ENCODE data around the gene SRSF1.

Gene SRSF1

DNA sequence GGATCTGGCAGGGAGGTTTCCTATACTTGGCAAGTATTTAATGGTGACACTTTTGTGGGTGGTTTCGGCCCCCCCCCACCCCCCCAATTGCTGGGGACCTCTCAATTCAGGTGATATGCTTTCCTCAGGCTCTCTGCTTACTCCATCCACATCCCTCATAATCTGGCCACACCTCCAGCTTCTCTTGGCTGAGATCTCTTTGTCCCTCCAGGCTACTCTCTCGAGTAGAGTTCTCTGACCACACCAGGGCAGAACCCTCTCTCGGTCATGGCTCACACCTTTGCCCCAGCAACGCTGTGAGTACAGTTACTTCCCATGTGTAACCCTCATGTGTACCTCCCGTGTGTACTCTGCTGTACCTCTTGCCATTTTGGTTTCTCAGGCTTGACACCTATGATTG, 34.1 kb upstream of the SRSF1 start:
- Histone ChIP-seq H3K4me2 (ENCODE audit: low read length) (no peak overlapping the region), H3K79me2 (ENCODE audit: low read length) (no peaks in the 10 kb centered on the region), H4K20me1 (ENCODE audit: insufficient read depth, low read length) (no peaks in the 10 kb centered on the region), H3K9ac (ENCODE audit: low read length) (no peak overlapping the region), H3K27ac (ENCODE audit: low read length) (no peak overlapping the region), H3K36me3 (replicated peaks; ENCODE audit: low read depth, low read length) (no peaks in the 10 kb centered on the region), H2AFZ (ENCODE audit: low read depth, low read length) (no peak overlapping the region), H3K9me3 (ENCODE audit: insufficient read depth, low read length) (no peaks in the 10 kb centered on the region), H3K27me3 (ENCODE audit: low read depth, low read length) (peaks cover 51% of the 10 kb centered on the region), H3K4me3 (ENCODE audit: low read length) (no peak overlapping the region), H3K4me1 (ENCODE audit: low read length) (no peaks in the 10 kb centered on the region)
- TF ChIP-seq, protein P1, sequence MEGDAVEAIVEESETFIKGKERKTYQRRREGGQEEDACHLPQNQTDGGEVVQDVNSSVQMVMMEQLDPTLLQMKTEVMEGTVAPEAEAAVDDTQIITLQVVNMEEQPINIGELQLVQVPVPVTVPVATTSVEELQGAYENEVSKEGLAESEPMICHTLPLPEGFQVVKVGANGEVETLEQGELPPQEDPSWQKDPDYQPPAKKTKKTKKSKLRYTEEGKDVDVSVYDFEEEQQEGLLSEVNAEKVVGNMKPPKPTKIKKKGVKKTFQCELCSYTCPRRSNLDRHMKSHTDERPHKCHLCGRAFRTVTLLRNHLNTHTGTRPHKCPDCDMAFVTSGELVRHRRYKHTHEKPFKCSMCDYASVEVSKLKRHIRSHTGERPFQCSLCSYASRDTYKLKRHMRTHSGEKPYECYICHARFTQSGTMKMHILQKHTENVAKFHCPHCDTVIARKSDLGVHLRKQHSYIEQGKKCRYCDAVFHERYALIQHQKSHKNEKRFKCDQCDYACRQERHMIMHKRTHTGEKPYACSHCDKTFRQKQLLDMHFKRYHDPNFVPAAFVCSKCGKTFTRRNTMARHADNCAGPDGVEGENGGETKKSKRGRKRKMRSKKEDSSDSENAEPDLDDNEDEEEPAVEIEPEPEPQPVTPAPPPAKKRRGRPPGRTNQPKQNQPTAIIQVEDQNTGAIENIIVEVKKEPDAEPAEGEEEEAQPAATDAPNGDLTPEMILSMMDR (IDR thresholded peaks at IDR 0.05; ENCODE audit: low read depth, low read length), result no peak
- no peak for TF ChIP-seq EZH2phosphoT487 (IDR thresholded peaks at IDR 0.05; ENCODE audit: low read depth)

DNA sequence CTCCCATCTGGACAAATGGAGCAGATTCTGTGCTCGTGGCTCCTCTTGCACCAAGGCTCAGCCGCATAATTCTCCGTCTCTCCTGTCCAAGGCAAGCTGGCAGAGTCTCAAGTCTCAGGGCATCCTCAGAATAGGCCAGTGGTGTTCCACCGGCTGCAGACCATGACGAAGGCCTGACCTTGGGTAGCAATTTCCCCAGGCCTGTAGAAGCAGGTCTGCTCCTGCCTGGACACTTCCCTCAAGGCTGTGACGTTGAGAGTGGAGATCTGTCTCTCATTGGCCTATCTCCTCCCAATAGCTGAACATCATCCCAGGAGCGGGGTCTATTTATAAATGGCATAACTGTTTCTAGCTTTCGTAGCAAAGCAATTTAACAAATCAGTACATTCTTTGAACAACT, 33.3 kb upstream of the SRSF1 start:
- no peak overlapping the region for H3K4me3 ChIP-seq (ENCODE audit: low read length)
- peaks cover 51% of the 10 kb centered on the region for H3K27me3 ChIP-seq (ENCODE audit: low read depth, low read length)
- no peak overlapping the region for H2AFZ ChIP-seq (ENCODE audit: low read depth, low read length)

DNA sequence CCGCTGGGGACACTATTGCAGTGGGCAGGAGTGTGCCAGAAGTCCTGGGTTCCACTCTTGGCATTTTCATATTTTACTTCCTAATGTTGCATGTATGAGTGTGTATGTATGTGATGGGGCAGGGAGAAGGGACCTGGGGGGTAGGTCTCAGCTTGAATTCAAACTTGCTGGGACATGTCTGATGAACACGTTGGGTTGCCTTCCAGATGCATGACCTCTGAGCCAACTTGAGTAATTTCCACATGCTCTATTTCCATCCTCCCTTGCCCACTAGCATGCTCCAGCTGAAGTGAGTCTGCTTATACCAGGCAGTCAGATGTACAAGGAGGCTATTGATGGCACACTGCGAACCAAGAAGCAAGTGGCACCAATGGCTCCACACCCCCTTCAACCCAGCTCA, 32.9 kb upstream of the SRSF1 start:
- no peak for TF ChIP-seq EZH2phosphoT487 (IDR thresholded peaks at IDR 0.05; ENCODE audit: low read depth)
- TF ChIP-seq, protein P1 (IDR thresholded peaks at IDR 0.05; ENCODE audit: low read depth, low read length), result no peak
- Histone ChIP-seq H2AFZ (ENCODE audit: low read depth, low read length) (no peak overlapping the region), H3K4me2 (ENCODE audit: low read length) (no peak overlapping the region), H3K27ac (ENCODE audit: low read length) (no peak overlapping the region), H3K27me3 (ENCODE audit: low read depth, low read length) (peaks cover 51% of the 10 kb centered on the region), H3K4me3 (ENCODE audit: low read length) (no peak overlapping the region), H3K9ac (ENCODE audit: low read length) (no peak overlapping the region), H4K20me1 (ENCODE audit: insufficient read depth, low read length) (no peaks in the 10 kb centered on the region), H3K79me2 (ENCODE audit: low read length) (no peaks in the 10 kb centered on the region), H3K4me1 (ENCODE audit: low read length) (no peaks in the 10 kb centered on the region), H3K36me3 (replicated peaks; ENCODE audit: low read depth, low read length) (no peaks in the 10 kb centered on the region), H3K9me3 (ENCODE audit: insufficient read depth, low read length) (no peaks in the 10 kb centered on the region)

More for the DNA sequence above, 33.3 kb upstream of the SRSF1 start:
- H3K4me1 ChIP-seq (ENCODE audit: low read length), result no peaks in the 10 kb centered on the region
- no peak for TF ChIP-seq EZH2phosphoT487 (IDR thresholded peaks at IDR 0.05; ENCODE audit: low read depth)
- TF ChIP-seq, protein P1 (IDR thresholded peaks at IDR 0.05; ENCODE audit: low read depth, low read length), result no peak
- no peaks in the 10 kb centered on the region for H3K9me3 ChIP-seq (ENCODE audit: insufficient read depth, low read length)
- H3K36me3 ChIP-seq (replicated peaks; ENCODE audit: low read depth, low read length), result no peaks in the 10 kb centered on the region
- no peak overlapping the region for H3K4me2 ChIP-seq (ENCODE audit: low read length)
- no peaks in the 10 kb centered on the region for H3K79me2 ChIP-seq (ENCODE audit: low read length)
- H4K20me1 ChIP-seq (ENCODE audit: insufficient read depth, low read length), result no peaks in the 10 kb centered on the region
- no peak overlapping the region for H3K9ac ChIP-seq (ENCODE audit: low read length)
- no peak overlapping the region for H3K27ac ChIP-seq (ENCODE audit: low read length)

DNA sequence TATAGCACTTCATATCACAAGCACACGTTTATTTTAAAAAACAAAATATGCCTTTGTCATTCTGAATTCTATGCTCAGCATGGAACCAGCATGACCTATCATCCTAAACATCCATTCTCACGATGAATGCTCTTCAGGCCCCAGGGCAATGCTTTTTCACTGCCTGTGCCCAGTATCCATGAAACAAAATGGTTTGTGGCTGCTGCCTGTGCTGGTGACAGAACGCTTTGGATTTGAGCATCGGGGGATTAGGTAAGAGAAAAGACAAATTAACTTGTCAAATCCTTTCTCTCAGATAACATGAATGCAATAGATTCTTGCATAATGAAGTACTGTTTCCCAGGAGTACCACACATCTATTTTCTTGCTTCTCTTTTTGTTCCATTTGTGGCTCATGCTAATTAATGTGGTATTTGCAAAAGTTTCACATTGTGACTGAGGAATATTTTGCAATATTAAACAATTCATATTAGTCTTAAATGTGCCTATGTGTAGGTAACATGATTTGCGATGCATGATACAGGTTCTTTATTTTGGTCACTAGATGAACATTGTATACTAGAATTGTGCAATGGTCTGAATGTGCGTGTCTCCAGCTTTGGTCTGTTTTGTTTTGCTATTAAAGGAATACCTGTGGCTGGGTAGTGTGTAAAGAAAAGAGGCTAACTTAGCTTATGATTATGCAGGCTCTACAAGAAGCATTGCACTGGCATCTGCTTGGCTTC, 25.8 kb upstream of the SRSF1 start:
- Histone ChIP-seq H3K4me3 (ENCODE audit: low read length) (no peak overlapping the region), H3K27me3 (ENCODE audit: low read depth, low read length) (peaks cover 12% of the 10 kb centered on the region), H3K4me1 (ENCODE audit: low read length) (no peaks in the 10 kb centered on the region), H3K79me2 (ENCODE audit: low read length) (no peaks in the 10 kb centered on the region), H4K20me1 (ENCODE audit: insufficient read depth, low read length) (no peaks in the 10 kb centered on the region), H3K4me2 (ENCODE audit: low read length) (no peak overlapping the region), H2AFZ (ENCODE audit: low read depth, low read length) (no peak overlapping the region), H3K36me3 (replicated peaks; ENCODE audit: low read depth, low read length) (no peaks in the 10 kb centered on the region), H3K9ac (ENCODE audit: low read length) (no peak overlapping the region), H3K27ac (ENCODE audit: low read length) (no peak overlapping the region), H3K9me3 (ENCODE audit: insufficient read depth, low read length) (no peaks in the 10 kb centered on the region)
- no peak for TF ChIP-seq EZH2phosphoT487 (IDR thresholded peaks at IDR 0.05; ENCODE audit: low read depth)
- TF ChIP-seq, protein P1 (IDR thresholded peaks at IDR 0.05; ENCODE audit: low read depth, low read length), result no peak
